HG02840 (cell line): ENCODE measurements around the gene ATP5F1E.
"Not testable (repeated sequence)": the region's sequence is repeated elsewhere in the genome, so short reads cannot be mapped to it uniquely, and the experiment has no call there.

ENCODE experiments used
- ATAC-seq: cut with Tn5 transposase; IDR thresholded peaks from one replicate; pipeline ENCODE4 v1.9.1; 2021; ENCODE audit warnings: mild to moderate bottlenecking, moderate library complexity, moderate number of reproducible peaks; ENCODE audit not compliant: unreplicated experiment, low FRiP score

The ATP5F1E gene

DNA sequence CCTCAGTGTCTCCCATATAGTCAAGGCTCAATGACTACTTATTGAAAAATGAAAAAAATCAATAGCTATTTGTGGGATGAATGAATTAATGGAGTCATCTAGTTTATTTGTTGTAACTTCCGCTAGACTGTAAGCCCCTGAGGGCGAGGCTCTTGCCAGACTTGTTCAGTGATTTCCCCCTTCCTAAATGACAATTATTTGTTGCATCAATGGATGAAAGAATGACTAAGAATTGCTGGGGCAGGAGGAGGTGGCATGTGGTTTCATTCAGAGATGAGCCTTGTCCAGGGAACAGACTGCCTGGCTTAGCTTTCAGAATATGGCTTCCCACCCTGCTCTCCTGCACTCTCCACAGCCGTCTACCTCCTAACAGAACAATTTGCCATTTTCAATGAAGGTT lies 11.6 kb upstream of the ATP5F1E start:
- ATAC-seq: no peak

DNA sequence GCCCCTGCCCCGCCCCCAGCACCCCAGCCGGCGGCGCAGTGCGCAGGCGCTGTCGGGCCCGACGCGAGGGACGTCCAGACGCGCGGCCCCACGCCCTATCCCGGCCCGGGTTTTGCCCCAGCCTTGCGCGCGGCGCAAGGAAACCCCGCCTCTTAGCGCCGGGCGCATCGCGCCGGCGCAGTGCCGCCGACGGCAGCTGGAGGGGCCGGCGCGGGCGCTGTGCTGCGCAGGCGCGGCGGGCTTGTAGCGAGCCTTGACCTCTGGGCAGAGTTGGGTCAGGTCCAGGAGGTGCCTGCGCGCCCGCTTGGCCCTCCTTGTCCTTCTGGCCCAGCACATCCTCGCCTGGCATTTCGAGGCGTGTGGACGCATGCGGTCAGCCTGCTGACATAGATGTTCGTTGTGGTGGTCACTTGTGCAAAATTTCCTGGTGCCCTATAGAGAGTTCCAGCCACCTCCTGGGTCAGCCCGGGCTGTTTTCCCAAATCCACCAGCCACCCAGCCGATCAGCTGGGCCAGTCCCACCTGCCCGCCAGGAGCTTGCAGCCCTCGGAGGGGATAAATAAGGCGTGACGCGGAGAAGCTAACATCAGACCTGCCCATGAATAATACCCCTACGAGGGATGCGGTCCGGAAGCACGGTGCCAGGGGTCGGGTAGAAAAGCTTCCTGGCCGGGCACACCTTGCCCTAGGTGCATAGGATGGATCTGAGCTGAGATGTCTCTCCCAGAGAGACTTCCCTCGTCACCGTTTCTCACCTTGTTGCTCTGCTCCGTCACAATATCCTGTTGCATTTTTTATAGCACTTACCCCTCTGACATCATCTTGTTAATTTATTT lies 10.9 kb upstream of the ATP5F1E start:
- peak; percentile 92 for ATAC-seq

GRCh38 chr20:59042151-59042795 lies 10.1 kb upstream of the ATP5F1E start, which contains the start of gene PRELID3B:
TSS of gene PRELID3B (minus strand) at chr20:59042786. CDS start at chr20:59042730, 56 bp downstream.
- ATAC-seq: peak; percentile 41

DNA sequence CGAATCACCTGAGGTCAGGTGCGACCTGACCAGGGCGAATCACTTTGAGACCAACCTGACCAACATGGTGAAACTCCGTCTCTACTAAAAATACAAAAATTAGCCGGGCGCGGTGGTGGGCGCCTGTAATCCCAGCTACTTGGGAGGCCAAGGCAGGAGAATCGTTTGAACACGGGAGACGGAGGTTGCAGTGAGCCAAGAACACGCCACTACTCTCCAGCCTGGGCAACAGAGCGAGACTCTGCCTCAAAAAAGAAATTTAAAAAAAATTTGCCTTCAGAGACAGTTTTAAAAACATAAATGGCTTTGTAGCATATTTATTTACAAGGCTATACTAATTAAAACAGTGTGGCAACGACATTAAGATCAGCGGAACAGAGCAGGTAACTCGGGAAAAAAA lies 9.4 kb upstream of the ATP5F1E start:
- not testable (repeated sequence) for ATAC-seq

DNA sequence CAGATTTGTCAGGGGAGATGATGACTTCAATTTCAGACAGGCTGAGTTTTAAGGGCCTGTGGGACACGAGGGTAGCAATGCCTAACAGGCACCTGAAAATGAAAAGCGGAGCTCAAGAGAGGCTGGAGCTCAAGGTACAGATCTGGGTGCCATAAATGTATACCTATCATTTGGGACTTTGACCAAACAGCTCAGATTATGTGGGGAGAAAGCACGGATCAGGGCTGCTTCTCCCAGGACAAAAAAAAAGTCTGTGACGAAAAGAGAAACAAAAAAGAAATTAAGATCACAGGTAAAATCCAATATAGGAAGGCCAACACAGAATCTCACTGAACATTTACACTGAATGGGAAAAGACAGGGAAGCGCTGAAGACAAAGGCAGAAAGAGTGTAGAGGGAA lies 8.5 kb upstream of the ATP5F1E start:
- ATAC-seq: no peak

DNA sequence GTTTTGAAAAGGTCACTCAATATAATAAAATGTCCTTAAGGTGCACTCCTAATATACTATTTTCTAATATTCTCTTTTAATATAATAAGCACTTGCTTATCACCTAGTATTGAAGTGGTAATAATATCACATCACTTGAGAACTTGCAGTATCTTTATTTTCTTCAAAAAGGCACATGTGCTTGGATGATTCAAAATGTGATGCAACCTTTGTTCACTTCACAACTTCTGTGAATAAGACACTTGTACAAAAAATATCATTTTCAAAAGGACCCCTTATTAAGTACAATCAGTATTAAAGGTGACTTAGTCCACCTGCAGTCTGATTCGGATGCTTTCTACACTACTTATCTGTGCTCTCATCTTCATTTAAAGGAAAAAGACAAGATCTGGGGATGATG lies 7.1 kb upstream of the ATP5F1E start:
- ATAC-seq: no peak

GRCh38 chr20:59037386-59037785 lies 5.3 kb upstream of the ATP5F1E start:
- no peak for ATAC-seq

DNA sequence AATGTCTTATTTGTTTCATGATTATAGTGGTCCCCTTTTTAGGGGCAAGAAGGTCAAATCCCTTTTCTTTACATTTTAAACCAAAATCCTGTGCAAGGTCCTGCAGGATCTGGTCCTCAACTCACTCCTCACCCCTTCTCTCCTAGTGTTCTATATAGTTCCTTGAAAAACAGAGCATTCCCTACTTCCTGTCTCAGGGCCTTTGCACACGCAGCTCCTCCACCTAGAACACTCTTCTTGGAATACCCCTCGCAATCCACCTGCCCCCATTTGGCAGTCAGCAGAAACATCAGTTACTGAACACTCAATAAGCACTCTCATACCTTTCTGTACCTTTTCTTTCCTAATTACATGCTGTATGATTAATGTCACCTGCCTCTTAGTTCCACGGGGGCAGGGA lies 3.2 kb upstream of the ATP5F1E start:
- no peak for ATAC-seq

DNA sequence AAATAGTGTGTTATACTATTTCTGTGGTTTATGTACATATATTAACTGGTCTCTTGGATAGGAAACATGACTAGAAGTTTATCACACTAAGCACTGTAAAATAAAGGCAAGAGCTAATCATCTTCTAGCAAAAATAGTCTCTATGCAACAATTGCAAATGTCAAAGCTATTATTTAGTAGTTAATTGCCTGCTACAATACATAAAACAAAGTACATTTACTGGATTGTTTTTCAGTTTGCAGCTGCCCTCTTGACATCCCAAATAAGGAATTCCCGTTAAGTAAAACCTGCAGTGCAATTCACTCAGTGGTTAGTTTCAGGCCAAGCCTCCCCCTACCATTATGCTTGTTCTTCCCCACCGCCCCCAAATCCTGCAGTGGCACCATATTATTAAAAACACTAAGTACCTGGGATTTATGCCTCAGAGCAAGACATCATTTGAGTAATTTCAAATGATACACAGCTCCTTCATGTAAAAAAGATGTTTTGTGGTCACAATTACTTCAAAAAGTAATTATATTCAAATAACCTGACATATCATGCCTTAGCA lies 1.6 kb upstream of the ATP5F1E start:
- no peak for ATAC-seq

DNA sequence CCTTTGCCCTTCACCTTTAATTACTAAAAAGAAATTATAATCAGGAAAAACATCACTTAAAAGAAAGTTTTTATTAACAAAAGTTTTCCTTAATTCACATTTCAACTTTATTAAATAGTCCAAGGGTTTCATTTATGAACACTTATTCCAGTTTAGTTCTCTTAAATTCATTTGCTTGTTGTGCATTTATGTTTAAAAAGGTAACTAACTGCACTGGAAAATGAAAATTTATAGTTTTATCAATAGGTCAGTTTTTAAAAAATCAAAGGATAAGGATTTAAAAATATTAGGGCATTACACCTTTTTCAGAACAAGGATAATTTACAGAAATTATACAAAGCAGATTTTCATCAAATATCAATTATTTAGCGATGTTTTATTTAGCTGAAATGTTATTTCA lies 958 bp upstream of the ATP5F1E start:
- no peak for ATAC-seq

DNA sequence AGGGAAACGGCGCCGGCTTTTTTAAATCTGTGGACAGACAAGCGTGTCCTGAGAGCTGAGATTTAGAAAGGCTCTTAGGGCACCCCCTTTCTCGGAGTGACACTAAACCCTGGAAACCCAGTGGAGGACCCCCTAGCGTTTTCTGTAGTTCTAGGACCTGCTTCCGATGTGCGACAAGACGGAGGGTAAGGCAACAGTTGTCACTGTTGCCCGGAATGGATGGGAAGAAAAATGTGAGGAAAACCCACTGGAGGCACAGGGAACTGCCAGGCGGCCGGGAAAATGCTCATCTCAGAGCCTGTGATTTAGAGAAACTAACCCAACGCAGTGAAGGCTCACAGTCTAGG lies 551 bp upstream of the ATP5F1E start:
- ATAC-seq: no peak

GRCh38 chr20:59031564-59032022 lies 542 bp downstream of the ATP5F1E start:
- no peak for ATAC-seq

DNA sequence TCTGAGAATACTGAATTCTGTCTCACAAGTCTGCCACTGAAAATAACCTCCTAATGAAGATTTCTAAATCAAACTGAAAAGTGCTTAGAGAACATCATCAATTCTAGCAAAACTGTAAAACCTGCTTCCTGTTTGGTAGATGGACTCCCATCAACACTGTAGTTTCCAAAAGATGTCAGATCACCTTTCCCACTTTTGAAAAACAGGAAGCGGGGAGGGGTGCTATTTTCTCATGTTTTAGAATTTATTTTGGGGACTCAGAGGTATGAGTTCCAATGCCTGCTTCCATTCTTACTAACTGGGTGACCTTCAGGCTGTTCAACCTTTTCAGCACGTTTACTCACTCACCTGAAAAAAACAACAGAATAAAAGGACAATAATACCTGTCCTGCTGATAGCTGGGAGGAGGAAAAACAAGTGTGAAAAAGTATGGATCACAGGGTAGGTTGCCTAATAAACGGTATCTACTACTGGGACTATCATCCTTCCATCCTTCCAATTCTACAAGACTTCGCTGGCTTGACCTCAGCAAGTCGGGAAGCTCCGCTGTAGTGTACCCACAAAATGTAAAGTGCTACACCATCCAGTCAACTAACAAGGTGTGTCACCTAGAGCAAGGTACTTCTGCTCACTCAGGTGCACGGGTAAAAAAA lies 1.1 kb downstream of the ATP5F1E start:
- ATAC-seq: no peak

DNA sequence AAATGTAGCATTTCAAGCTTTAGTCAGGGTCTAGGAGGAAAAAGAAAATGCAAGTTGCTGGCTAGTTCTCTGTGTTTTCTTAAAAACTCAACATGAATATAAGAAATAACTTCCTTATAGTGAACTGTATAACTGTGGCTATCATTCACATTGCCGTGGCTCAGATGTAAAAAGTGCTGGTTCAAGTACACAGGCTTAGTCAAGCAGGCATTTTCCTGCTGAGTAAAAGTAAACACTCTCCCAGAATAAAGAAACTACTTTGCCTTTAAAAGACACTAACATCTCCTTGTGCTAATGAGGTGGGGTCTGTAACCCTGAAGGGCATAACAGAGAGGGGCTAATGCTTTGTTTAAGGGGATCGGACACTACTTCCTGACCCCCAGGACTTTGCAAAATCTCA lies 3.3 kb downstream of the ATP5F1E start:
- ATAC-seq: no peak

GRCh38 chr20:59027741-59028320 lies 4.3 kb downstream of the ATP5F1E start:
- ATAC-seq: no peak

- ATAC-seq: no peak
Observed at GRCh38 chr20:59026904-59027740, 5.0 kb downstream of the ATP5F1E start.

GRCh38 chr20:59025511-59025910 lies 6.6 kb downstream of the ATP5F1E start:
- ATAC-seq: no peak

DNA sequence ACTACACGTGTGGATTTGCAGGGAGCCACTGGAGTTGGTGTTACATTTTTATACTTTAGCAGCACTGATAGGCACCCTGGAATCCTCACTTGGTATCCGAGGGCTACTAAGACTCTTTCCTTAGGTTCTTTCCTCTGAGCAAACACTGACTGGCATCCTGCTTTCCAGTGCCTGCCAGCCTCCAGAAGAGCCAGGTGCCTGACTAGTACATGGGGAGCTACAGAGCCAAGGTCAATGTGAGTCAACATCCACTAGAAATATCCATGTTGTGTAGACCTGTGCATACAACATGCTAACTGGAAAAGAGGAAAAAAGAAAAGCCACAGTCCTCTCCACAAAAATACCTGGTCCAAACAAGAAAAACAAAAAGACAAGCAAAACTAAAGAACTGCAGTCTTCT lies 7.0 kb downstream of the ATP5F1E start:
- ATAC-seq: no peak

DNA sequence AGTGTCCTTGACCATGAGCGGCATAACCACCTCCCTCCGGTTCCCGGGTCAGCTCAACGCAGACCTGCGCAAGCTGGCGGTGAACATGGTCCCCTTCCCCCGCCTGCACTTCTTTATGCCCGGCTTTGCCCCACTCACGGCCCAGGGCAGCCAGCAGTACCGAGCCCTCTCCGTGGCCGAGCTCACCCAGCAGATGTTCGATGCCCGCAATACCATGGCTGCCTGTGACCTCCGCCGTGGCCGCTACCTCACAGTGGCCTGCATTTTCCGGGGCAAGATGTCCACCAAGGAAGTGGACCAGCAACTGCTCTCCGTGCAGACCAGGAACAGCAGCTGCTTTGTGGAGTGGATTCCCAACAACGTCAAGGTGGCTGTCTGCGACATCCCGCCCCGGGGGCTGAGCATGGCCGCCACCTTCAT lies 8.0 kb downstream of the ATP5F1E start:
- ATAC-seq: no peak

DNA sequence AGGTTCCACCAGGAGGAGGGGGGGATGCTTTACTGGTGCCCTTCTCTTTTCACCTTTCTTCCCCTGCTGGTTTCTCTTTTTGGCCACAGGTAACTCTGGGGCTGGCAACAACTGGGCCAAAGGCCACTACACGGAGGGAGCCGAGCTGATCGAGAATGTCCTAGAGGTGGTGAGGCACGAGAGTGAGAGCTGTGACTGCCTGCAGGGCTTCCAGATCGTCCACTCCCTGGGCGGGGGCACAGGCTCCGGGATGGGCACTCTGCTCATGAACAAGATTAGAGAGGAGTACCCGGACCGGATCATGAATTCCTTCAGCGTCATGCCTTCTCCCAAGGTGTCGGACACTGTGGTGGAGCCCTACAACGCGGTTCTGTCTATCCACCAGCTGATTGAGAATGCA lies 8.5 kb downstream of the ATP5F1E start:
- ATAC-seq: no peak
